A673 (cell line): ENCODE measurements around the gene SH3D19.

Experiments used
- CTCF ChIP-seq: fragments of 300-800, 200-600 bp; sonication (generic); conservative IDR thresholded peaks from 2 replicates; pipeline ENCODE4 v1.5.1; 2017; ENCODE audit warnings: low read depth, mild to moderate bottlenecking, antibody characterized with exemption, low read length, moderate library complexity, mixed read lengths
- EZH2 ChIP-seq: fragments of 200-600 bp; sonication (generic); IDR thresholded peaks from 2 replicates; pipeline ENCODE4 v1.6.1; 2017; ENCODE audit warnings: borderline replicate concordance, low read depth, mild to moderate bottlenecking, mixed read lengths, antibody characterized with exemption, low read length; ENCODE audit not compliant: poor library complexity, severe bottlenecking

- no peak for TF ChIP-seq CTCF
- no peak for TF ChIP-seq EZH2
These were observed 30.4 kb downstream of the SH3D19 start for GRCh38 chr4:151294833-151295496.
